WI38 (cell line): ENCODE measurements around the gene ADORA3.

Source experiments
- H3K4me3 ChIP-seq: 2 replicates; pipeline ENCODE4 v1.5.1; 2011; ENCODE audit warnings: low read depth, mild to moderate bottlenecking, control low read depth, low read length
- CTCF ChIP-seq: IDR thresholded peaks from 2 replicates; pipeline ENCODE4 v1.5.1; 2012; ENCODE audit warnings: low read depth, mild to moderate bottlenecking, control low read depth, low read length

Gene ADORA3

GRCh38 chr1:111475701-111476100 is 27.7 kb downstream of the ADORA3 start:
- H3K4me3 ChIP-seq: no peak overlapping the region
- TF ChIP-seq CTCF: no peak

GRCh38 chr1:111474521-111474920 is 28.9 kb downstream of the ADORA3 start:
- H3K4me3 ChIP-seq: no peak overlapping the region
- TF ChIP-seq CTCF: no peak

- TF ChIP-seq CTCF: no peak
- no peak overlapping the region for H3K4me3 ChIP-seq
Measured at GRCh38 chr1:111474106-111474505, 29.3 kb downstream of the ADORA3 start.

- TF ChIP-seq CTCF: no peak
- H3K4me3 ChIP-seq: no peak overlapping the region
Measured at GRCh38 chr1:111471538-111471937, 31.9 kb downstream of the ADORA3 start.

- no peak overlapping the region for H3K4me3 ChIP-seq
- no peak for TF ChIP-seq CTCF
Measured at GRCh38 chr1:111471012-111471411, 32.4 kb downstream of the ADORA3 start.

- H3K4me3 ChIP-seq: no peak overlapping the region
Measured at GRCh38 chr1:111470596-111470995, 32.8 kb downstream of the ADORA3 start.

GRCh38 chr1:111469539-111469938 is 33.9 kb downstream of the ADORA3 start:
- TF ChIP-seq CTCF: no peak
- H3K4me3 ChIP-seq: no peak overlapping the region

More at GRCh38 chr1:111470596-111470995, 32.8 kb downstream of the ADORA3 start:
- no peak for TF ChIP-seq CTCF
